ENCODE measurements around the gene IGDCC3.

DNA sequence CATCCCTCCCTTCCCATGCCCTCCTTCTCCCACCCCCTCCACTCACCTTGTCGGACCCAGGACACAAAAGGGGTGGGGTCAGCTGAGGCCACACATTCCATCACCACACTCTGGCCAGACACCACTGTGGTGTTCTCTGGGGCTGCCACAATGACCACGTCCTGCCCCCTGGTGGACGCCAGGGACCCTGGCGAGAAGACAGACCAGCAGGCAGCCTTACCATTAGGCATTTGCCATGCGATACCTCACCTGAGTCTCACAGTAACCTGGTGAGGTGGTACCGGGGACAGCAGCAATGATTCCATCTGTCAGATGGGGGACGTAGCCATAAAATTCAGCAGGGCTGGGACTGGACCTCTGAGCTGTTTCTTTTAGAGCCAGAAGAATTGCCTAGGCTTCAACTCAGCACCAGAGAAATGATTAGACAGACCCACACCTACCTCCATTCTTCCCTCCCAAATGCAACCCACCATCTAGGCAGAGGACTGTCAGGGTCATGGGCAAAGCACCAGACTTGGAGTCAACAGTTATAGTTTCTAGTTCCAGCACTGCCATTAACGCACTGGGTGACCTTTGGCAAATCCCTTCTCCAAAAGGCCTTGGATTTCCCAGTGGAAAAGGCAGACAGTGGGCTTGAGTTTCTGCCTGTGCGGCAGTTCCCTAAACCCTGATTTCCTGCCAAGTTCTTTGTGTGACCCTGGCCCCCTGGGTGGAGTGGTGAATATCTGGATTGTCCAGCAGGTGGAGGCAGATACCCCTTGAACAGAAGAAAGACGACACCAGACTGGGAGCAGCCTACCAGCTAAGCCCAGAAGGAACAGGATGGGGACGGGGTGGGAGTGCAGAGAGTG lies 23.2 kb upstream of the IGDCC3 start:
- TF ChIP-seq POLR2A (IDR thresholded peaks at IDR 0.05; ENCODE audit: low read length) = no peak
- no peak for TF ChIP-seq GATA1 (IDR thresholded peaks at IDR 0.05; ENCODE audit: low read depth, low read length)

Measured in erythroblast (primary cell).